Neutrophil (primary cell): ENCODE data around the gene LRP4.

Experiments
- H3K27ac ChIP-seq: fragments of 200-600 bp; sonication (generic); 2 replicates; pipeline ENCODE4 v1.5.1; 2016; ENCODE audit warnings: mild to moderate bottlenecking, moderate library complexity
- H3K27me3 ChIP-seq: fragments of 200-600 bp; sonication (generic); 2 replicates; pipeline ENCODE4 v1.6.0; 2016; ENCODE audit warnings: mild to moderate bottlenecking
- H3K36me3 ChIP-seq: fragments of 200-600 bp; sonication (generic); 2 replicates; pipeline ENCODE4 v1.5.1; 2017
- H3K4me1 ChIP-seq, 2 experiments: fragments of 200-600 bp in 1 of 2; sonication (generic) in 1 of 2; 1 replicate in 1 of 2; 2 replicates in 1 of 2; pipeline versions ENCODE4 v1.5.1 to v1.6.1; 2013 to 2016; ENCODE audit warnings: low read depth in 1 of 2, low read length in 1 of 2, mild to moderate bottlenecking in 1 of 2, moderate library complexity in 1 of 2; ENCODE audit not compliant: control insufficient read depth in 1 of 2, insufficient read depth in 1 of 2
- H3K4me3 ChIP-seq, 2 experiments: fragments of 200-600 bp in 1 of 2; sonication (generic) in 1 of 2; 1 replicate in 1 of 2; 2 replicates in 1 of 2; pipeline ENCODE4 v1.5.1; 2013 to 2016; ENCODE audit warnings: low read depth in 1 of 2, low read length in 1 of 2, mild to moderate bottlenecking in 1 of 2, moderate library complexity in 1 of 2
- H3K9me3 ChIP-seq: fragments of 200-600 bp; sonication (generic); 2 replicates; pipeline ENCODE4 v1.5.1; 2016
- TF ChIP-seq, protein P1 (sequence below): fragments of 200-600 bp; sonication (generic); IDR thresholded peaks from 2 replicates; pipeline ENCODE4 v1.5.1; 2016; ENCODE audit warnings: antibody characterized with exemption

Gene LRP4

DNA sequence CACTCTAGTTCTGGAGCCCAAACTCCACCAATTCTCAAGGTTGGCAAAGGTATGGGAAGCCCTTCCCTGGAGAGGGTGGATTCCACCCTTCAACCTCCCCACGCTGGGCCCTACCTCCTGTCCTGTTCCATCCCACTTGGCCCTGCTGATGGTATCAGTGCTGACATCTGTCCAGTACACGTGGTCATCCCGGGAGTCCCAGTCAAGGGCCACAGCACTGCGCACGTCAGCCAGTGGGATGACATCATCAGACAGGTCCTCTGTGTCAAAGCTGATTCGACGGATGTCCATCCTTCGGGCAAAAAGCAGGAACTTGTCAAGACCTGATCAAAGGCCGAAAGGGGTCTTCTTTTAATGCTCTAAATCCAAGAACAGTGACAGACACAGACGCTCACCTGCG, 32.1 kb downstream of the LRP4 start:
- Histone ChIP-seq H3K27ac (no peak overlapping the region), H3K27me3 (no peaks in the 10 kb centered on the region), H3K4me3 (no peak overlapping the region), H3K36me3 (no peaks in the 10 kb centered on the region), H3K9me3 (no peaks in the 10 kb centered on the region), H3K4me1 (no peaks in the 10 kb centered on the region)
- TF ChIP-seq, protein P1, sequence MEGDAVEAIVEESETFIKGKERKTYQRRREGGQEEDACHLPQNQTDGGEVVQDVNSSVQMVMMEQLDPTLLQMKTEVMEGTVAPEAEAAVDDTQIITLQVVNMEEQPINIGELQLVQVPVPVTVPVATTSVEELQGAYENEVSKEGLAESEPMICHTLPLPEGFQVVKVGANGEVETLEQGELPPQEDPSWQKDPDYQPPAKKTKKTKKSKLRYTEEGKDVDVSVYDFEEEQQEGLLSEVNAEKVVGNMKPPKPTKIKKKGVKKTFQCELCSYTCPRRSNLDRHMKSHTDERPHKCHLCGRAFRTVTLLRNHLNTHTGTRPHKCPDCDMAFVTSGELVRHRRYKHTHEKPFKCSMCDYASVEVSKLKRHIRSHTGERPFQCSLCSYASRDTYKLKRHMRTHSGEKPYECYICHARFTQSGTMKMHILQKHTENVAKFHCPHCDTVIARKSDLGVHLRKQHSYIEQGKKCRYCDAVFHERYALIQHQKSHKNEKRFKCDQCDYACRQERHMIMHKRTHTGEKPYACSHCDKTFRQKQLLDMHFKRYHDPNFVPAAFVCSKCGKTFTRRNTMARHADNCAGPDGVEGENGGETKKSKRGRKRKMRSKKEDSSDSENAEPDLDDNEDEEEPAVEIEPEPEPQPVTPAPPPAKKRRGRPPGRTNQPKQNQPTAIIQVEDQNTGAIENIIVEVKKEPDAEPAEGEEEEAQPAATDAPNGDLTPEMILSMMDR, result no peak

DNA sequence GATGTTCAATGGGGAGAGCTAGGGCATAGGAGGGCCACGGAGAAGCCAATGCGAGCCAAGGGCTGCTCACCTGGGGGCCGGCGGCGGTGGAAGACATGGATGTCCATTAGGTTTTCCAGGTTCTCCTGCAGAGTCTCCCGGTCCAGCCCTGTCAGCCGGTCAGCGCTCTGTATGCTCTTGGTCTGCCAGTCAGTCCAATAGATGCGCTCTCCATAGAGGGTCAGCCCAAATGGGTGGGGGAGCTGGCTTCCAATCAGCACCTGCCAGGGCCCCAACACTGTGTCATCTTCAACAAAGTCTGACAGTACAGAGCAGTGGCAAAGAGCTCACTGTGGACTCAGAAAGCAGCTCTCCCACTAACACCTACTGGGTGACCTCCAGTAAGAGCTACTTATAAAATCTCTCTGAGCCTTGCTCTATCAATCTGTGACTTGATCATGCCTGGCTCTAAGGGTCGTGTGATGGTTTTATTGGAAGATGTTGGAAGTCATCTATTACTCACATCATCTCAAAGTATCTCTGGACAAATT, 39.2 kb downstream of the LRP4 start:
- H3K36me3 ChIP-seq, result no peaks in the 10 kb centered on the region
- TF ChIP-seq, protein P1, result no peak

DNA sequence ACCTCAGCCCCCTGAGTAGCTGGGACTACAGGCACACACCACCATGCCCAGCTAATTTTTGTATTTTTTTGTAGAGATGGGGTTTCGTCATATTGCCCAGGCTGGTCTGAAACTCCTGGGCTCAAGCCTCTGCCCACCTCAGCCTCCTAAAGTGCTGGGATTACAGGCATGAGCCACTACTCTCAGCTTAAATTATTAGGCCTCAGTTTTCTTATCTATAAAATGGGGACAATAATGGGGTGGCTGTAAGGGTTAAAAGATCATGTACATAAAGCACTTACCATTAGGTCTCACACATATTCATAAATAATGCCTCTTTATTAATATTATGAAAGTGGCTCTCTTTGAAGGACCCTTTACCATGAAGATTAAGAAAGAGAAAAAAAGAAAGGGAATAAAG, 40.8 kb downstream of the LRP4 start:
- no peak overlapping the region for H3K4me3 ChIP-seq
- no peaks in the 10 kb centered on the region for H3K36me3 ChIP-seq
- no peak overlapping the region for H3K27ac ChIP-seq

More for the DNA sequence above, 39.2 kb downstream of the LRP4 start:
- H3K4me3 ChIP-seq, result no peak overlapping the region
- no peaks in the 10 kb centered on the region for H3K4me1 ChIP-seq
- no peaks in the 10 kb centered on the region for H3K27me3 ChIP-seq
- H3K27ac ChIP-seq, result no peak overlapping the region
- H3K9me3 ChIP-seq, result no peaks in the 10 kb centered on the region

DNA sequence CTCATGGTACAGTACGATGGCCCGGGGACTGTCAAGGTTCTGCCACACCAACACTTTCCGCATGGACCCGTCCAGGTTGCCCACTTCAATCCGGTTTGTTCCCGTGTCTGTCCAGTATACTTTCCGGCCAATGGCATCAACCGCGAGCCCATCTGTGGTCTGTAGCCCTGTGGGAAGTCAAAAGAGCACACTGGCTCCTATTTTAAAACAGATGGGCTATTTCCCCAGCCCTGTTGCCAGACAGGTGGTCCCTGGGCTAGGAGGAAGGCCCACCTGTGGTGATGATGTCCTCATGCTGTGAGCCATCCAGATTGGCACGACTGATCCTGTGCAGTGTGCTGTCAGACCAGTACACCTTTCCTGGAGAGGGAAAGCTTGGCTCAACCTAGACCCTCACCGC, 41.9 kb downstream of the LRP4 start:
- TF ChIP-seq, protein P1, result no peak
- no peaks in the 10 kb centered on the region for H3K36me3 ChIP-seq
- no peaks in the 10 kb centered on the region for H3K9me3 ChIP-seq
- no peaks in the 10 kb centered on the region for H3K27me3 ChIP-seq
- no peak overlapping the region for H3K4me3 ChIP-seq
- H3K27ac ChIP-seq, result no peak overlapping the region
- H3K4me1 ChIP-seq, result no peaks in the 10 kb centered on the region

More for the DNA sequence above, 40.8 kb downstream of the LRP4 start:
- no peaks in the 10 kb centered on the region for H3K9me3 ChIP-seq
- H3K27me3 ChIP-seq, result no peaks in the 10 kb centered on the region
- H3K4me1 ChIP-seq, result no peaks in the 10 kb centered on the region
- TF ChIP-seq, protein P1, result no peak

DNA sequence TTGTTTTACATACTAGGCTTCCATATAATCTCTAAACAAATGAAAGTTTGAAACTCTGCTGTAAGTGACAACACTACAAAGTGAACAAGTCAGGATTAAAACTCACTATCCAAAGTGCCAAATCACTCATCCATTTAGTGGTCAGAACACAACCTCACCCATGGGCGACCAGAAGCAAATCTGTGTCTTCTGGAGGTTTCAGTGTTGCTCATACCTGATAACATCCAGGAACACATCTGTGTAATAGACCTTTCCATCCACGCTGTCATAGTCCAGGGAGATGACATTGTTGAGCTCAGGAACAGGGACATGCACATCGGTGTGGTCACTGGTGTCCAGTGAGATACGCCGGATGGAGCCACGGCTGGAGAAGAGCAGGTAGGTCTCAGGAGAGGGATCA, 43.8 kb downstream of the LRP4 start:
- TF ChIP-seq, protein P1, result no peak
- no peaks in the 10 kb centered on the region for H3K4me1 ChIP-seq
- H3K36me3 ChIP-seq, result no peaks in the 10 kb centered on the region
- H3K9me3 ChIP-seq, result no peaks in the 10 kb centered on the region
- no peak overlapping the region for H3K4me3 ChIP-seq
- no peaks in the 10 kb centered on the region for H3K27me3 ChIP-seq
- no peak overlapping the region for H3K27ac ChIP-seq

DNA sequence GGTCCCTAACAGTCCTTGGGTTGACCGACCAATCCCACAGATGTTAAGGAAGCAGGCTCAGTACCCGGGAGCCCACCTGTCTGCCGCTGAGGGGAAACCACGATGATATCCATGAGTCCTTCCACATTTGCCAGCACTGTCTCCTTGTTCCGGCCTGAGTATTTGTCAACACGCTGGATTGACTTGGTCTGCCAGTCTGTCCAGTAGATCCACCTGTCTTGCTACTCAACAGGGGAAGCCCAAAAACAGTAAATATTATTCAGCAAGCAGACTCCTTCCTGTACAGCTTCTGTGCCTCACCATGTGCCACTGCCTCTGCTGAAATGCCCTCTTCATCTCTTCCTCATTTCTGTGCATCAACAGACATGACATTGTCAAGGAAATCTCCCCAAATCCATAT, 49.4 kb downstream of the LRP4 start:
- H3K9me3 ChIP-seq, result no peaks in the 10 kb centered on the region
- H3K4me3 ChIP-seq, result no peak overlapping the region
- no peaks in the 10 kb centered on the region for H3K27me3 ChIP-seq
- H3K4me1 ChIP-seq, result no peaks in the 10 kb centered on the region
- TF ChIP-seq, protein P1, result no peak
- no peak overlapping the region for H3K27ac ChIP-seq
- H3K36me3 ChIP-seq, result no peaks in the 10 kb centered on the region
